RKO (cell line): ENCODE results near the gene CAMTA2.
"Not testable (repeated sequence)": the region's sequence is repeated elsewhere in the genome, so short reads cannot be mapped to it uniquely, and the experiment has no call there.

ENCODE experiments used
- DNase-seq: peaks from one replicate; pipeline ENCODE4 v3.0.0-alpha.2; 2016; ENCODE audit warnings: low spot score

CAMTA2 gene

GRCh38 chr17:4928881-4929280, 58.6 kb downstream of the CAMTA2 start:
- DNase-seq = no peak

GRCh38 chr17:4926577-4927335, 60.7 kb downstream of the CAMTA2 start:
- DNase-seq = not testable (repeated sequence)

DNA sequence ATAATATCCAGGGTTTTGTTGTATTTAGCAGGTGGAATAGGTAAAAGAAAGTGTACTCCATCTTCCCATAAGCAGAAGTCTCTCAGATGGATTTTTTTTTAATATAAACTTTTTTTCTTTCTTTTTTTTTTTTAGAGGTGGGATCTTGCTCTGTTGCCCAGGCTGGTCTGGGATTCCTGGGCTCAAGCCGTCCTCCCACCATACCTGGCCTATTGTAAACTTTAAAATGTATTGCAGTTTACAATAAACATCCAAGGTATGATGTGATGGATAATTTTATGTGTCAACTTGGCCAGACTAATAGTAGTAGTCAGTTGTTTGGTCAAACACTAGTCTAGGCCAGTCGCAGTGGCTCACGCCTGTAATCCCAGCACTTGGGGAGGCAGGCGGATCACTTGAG, 66.2 kb downstream of the CAMTA2 start:
- no peak for DNase-seq

GRCh38 chr17:4920351-4921048, 67.0 kb downstream of the CAMTA2 start:
- DNase-seq = no peak

DNA sequence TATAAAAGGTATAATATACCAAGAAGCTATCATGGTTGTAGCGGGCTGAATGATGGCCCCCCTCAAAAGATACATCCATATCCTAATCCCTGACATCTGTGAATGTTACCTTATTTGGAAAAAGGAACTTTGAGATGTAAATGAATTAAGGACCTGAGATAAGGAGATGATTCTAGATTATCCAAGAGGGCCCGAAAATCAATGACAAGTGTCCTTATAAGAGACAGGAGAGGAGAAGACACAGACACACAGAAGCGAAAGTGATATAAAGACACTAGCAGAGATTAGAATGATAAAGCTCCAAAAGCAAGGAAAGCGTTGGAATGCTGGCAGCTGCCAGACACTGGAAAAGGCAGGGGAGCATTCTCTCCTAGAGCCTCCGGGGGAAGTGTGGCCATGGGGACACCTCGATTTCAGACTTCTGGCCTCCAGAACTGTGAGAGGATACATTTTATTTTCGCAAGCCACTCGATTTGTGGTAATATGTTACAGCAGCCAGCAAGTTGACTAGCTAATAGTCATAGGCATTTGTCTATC, 67.9 kb downstream of the CAMTA2 start:
- DNase-seq = no peak
